Endodermal cell (in vitro differentiated cells): ENCODE results near the gene KIAA1328. TPM values are rescaled to one million over a fixed set of nuclear protein-coding genes. Genes with fewer than 3 reads are reported as not detected.
"Not testable (repeated sequence)": the region's sequence is repeated elsewhere in the genome, so short reads cannot be mapped to it uniquely, and the experiment has no call there.

Experiments used
- DNase-seq: peaks from one replicate; pipeline ENCODE4 v3.0.0-alpha.2; 2017
- H3K27ac ChIP-seq: 2 replicates; pipeline ENCODE4 v1.5.1; 2013; ENCODE audit warnings: mild to moderate bottlenecking, low read depth, low read length, moderate library complexity
- H3K27me3 ChIP-seq: 2 replicates; pipeline ENCODE4 v1.6.1; 2013; ENCODE audit warnings: mild to moderate bottlenecking, low read length, moderate library complexity; ENCODE audit not compliant: insufficient read depth, control insufficient read depth, poor library complexity, severe bottlenecking
- H3K36me3 ChIP-seq: 2 replicates; pipeline ENCODE4 v1.7.0; 2013; ENCODE audit warnings: mild to moderate bottlenecking, low read length, moderate library complexity; ENCODE audit not compliant: control insufficient read depth, insufficient read depth
- H3K4me1 ChIP-seq: one replicate; pipeline ENCODE4 v1.7.0; 2013; ENCODE audit warnings: low read length; ENCODE audit not compliant: control insufficient read depth, insufficient read depth
- H3K4me3 ChIP-seq: 2 replicates; pipeline ENCODE4 v1.5.1; 2013; ENCODE audit warnings: mild to moderate bottlenecking, low read length, moderate library complexity
- H3K9ac ChIP-seq: 2 replicates; pipeline ENCODE4 v1.6.1; 2013; ENCODE audit warnings: mild to moderate bottlenecking, low read length, moderate library complexity; ENCODE audit not compliant: poor library complexity, severe bottlenecking; ENCODE audit errors: extremely low read depth
- H3K9me3 ChIP-seq: 2 replicates; pipeline ENCODE4 v1.6.1; 2013; ENCODE audit warnings: mild to moderate bottlenecking, low read length, moderate library complexity; ENCODE audit not compliant: control insufficient read depth
- H3K27ac Mint-ChIP-seq: 2 replicates; pipeline ENCODE4 v1.8.0; 2020; ENCODE audit warnings: mixed read lengths
- H3K27me3 Mint-ChIP-seq: 2 replicates; pipeline ENCODE4 v1.8.0; 2021; ENCODE audit warnings: mild to moderate bottlenecking, mixed read lengths; ENCODE audit not compliant: insufficient read depth
- H3K36me3 Mint-ChIP-seq: 2 replicates; pipeline ENCODE4 v1.8.0; 2020; ENCODE audit warnings: low read depth, mixed read lengths
- H3K4me1 Mint-ChIP-seq: 2 replicates; pipeline ENCODE4 v1.8.0; 2020; ENCODE audit warnings: mixed read lengths
- H3K4me3 Mint-ChIP-seq: 2 replicates; pipeline ENCODE4 v1.8.0; 2020; ENCODE audit warnings: mild to moderate bottlenecking, moderate library complexity, mixed read lengths
- H3K9me3 Mint-ChIP-seq: 2 replicates; pipeline ENCODE4 v1.8.0; 2020; ENCODE audit warnings: mild to moderate bottlenecking, mixed read lengths
- CTCF ChIP-seq: fragments of 200-600 bp; sonication (generic); conservative IDR thresholded peaks from 2 replicates; pipeline ENCODE4 v1.5.0; 2021; ENCODE audit warnings: antibody characterized with exemption, mild to moderate bottlenecking
- WGBS, 2 experiments: methylation state at CpG; one replicate each; pipeline versions ENCODE4 v1.1.5 to v1.1.7; 2013; ENCODE audit warnings: missing lambda C conversion rate in 2 of 2, mixed read lengths in 1 of 2; ENCODE audit not compliant: insufficient coverage in 1 of 2, insufficient read length in 1 of 2; 5-methylcytosine and 5-hydroxymethylcytosine counted together
- total RNA-seq, 2 donors: library from RNA; stranded (reverse); fragmentation: NEBNext Ultra II Directional in 1 of 2; extraction: Animal tissue kit (Norgen Biotek cat#: 25700) in 1 of 2; gene quantifications; 2 replicates in 1 of 2; 3 replicates in 1 of 2; pipeline ENCODE4 v1.2.1, GENCODE V29; 2021

Gene KIAA1328
- total RNA-seq, 2 donors from 2014 or later = 7.6 to 8.4 TPM

- Mint-ChIP-seq H3K27me3 (no peaks in the 10 kb centered on the region), H3K9me3 (no peaks in the 10 kb centered on the region), H3K36me3 (no peaks in the 10 kb centered on the region), H3K27ac (no peak overlapping the region), H3K4me3 (no peak overlapping the region), H3K4me1 (peaks cover 36% of the 10 kb centered on the region)
- WGBS, 2 experiments = 87 to 100% methylated on average over 1 to 4 of the region's 4 CpGs
- Histone ChIP-seq H3K4me1 (peaks cover 10% of the 10 kb centered on the region), H3K9ac (no peak overlapping the region), H3K4me3 (no peak overlapping the region), H3K27ac (no peak overlapping the region), H3K9me3 (no peaks in the 10 kb centered on the region), H3K27me3 (no peaks in the 10 kb centered on the region), H3K36me3 (no peaks in the 10 kb centered on the region)
- DNase-seq = no peak
- no peak for TF ChIP-seq CTCF
Observed at GRCh38 chr18:37163119-37163518, 334.2 kb downstream of the KIAA1328 start.

- no peaks in the 10 kb centered on the region for H3K9me3 Mint-ChIP-seq
- Histone ChIP-seq H3K36me3 (no peaks in the 10 kb centered on the region), H3K27me3 (no peaks in the 10 kb centered on the region), H3K4me1 (peaks cover 5% of the 10 kb centered on the region), H3K9ac (no peak overlapping the region), H3K27ac (no peak overlapping the region), H3K4me3 (no peak overlapping the region), H3K9me3 (no peaks in the 10 kb centered on the region)
- DNase-seq = no peak
- H3K27ac Mint-ChIP-seq = peak overlapping the region; percentile 44
- no peak overlapping the region for H3K4me3 Mint-ChIP-seq
- TF ChIP-seq CTCF = no peak
- H3K27me3 Mint-ChIP-seq = no peaks in the 10 kb centered on the region
- no peaks in the 10 kb centered on the region for H3K36me3 Mint-ChIP-seq
- 94% methylated on average over 1 of the region's 1 CpG; no CpG with 5 or more reads in 1 of the 2 experiments for WGBS, 2 experiments
- peaks cover 18% of the 10 kb centered on the region for H3K4me1 Mint-ChIP-seq
Observed at GRCh38 chr18:37166491-37166890, 337.6 kb downstream of the KIAA1328 start.

GRCh38 chr18:37166966-37167365 lies 338.0 kb downstream of the KIAA1328 start:
- H3K36me3 Mint-ChIP-seq, H3K9me3 ChIP-seq, H3K4me3 Mint-ChIP-seq, H3K36me3 ChIP-seq, H3K27me3 ChIP-seq, H3K9ac ChIP-seq, H3K4me1 ChIP-seq, H3K27me3 Mint-ChIP-seq, H3K9me3 Mint-ChIP-seq, H3K27ac ChIP-seq, H3K4me3 ChIP-seq: not testable (repeated sequence)
- peaks cover 16% of the 10 kb centered on the region for H3K4me1 Mint-ChIP-seq
- H3K27ac Mint-ChIP-seq = peak overlapping the region; percentile 44
- DNase-seq = peak; percentile 76
- TF ChIP-seq CTCF = peak; percentile 81
- WGBS, 2 experiments = 87 to 90% methylated on average over 3 to 6 of the region's 6 CpGs
